Measurements from ENCODE around the gene HECW1.

- TF ChIP-seq POLR2A (IDR thresholded peaks at IDR 0.05; ENCODE audit: low read length) = no peak
- no peak for TF ChIP-seq EP300 (IDR thresholded peaks at IDR 0.05)
- no peak for TF ChIP-seq RFX5 (IDR thresholded peaks at IDR 0.05)
- no peak for TF ChIP-seq CHD2 (IDR thresholded peaks at IDR 0.05; ENCODE audit: low read length, partially characterized antibody)
- TF ChIP-seq CTCF (IDR thresholded peaks at IDR 0.05) = no peak
- no peak for TF ChIP-seq MAZ (IDR thresholded peaks at IDR 0.05; ENCODE audit: borderline replicate concordance, low read depth, low read length)
- no peak for TF ChIP-seq MYC (IDR thresholded peaks at IDR 0.05; ENCODE audit: borderline replicate concordance, low read length)
- TF ChIP-seq NR3C1 (IDR thresholded peaks at IDR 0.05) = no peak
- TF ChIP-seq HEYL (CRISPR knock-in tag; IDR thresholded peaks at IDR 0.05) = no peak
- no peak for TF ChIP-seq REST (IDR thresholded peaks at IDR 0.05)
- no peak for TF ChIP-seq E2F6 (IDR thresholded peaks at IDR 0.05; ENCODE audit: borderline replicate concordance, low read depth)
Measured at GRCh38 chr7:43148161-43148731, 35.8 kb downstream of the HECW1 start.
